ENCODE results near the gene PLPP3.

- TF ChIP-seq POLR2A (IDR thresholded peaks at IDR 0.05) (no peak), CTCF (IDR thresholded peaks at IDR 0.05) (no peak)
Observed at GRCh38 chr1:56562891-56563452, 16.4 kb downstream of the PLPP3 start.

Measured in esophagus squamous epithelium (tissue), 4 donors.